Activated naive CD4-positive, alpha-beta T cell treated with anti-CD3 and anti-CD28 coated beads for 36 hours (primary cell): Measurements from ENCODE around the gene EPHA4. TPM values are rescaled to one million over a fixed set of nuclear protein-coding genes. Genes with fewer than 3 reads are reported as not detected.

Experiments used
- CTCF ChIA-PET: fragments of 350-600 bp; sonication (Branson Sonifier 250); formaldehyde crosslinking; loops from one replicate; lab custom pipeline; 2021; ENCODE audit warnings: antibody characterized with exemption; lab: Charles Lee
- DNase-seq: peaks from one replicate; pipeline ENCODE4 v3.0.0-alpha.2; 2020
- H3K27ac Mint-ChIP-seq: one replicate; pipeline ENCODE4 v1.8.0; 2021; ENCODE audit warnings: mild to moderate bottlenecking, mixed read lengths
- H3K27me3 Mint-ChIP-seq: one replicate; pipeline ENCODE4 v1.8.0; 2021; ENCODE audit warnings: low read depth, mixed read lengths
- H3K36me3 Mint-ChIP-seq: one replicate; pipeline ENCODE4 v1.8.0; 2021; ENCODE audit warnings: low read depth, mixed read lengths
- H3K4me1 Mint-ChIP-seq: one replicate; pipeline ENCODE4 v1.8.0; 2021; ENCODE audit warnings: low read depth, mixed read lengths
- H3K4me3 Mint-ChIP-seq: one replicate; pipeline ENCODE4 v1.8.0; 2021; ENCODE audit warnings: mild to moderate bottlenecking, moderate library complexity, mixed read lengths
- H3K9me3 Mint-ChIP-seq: one replicate; pipeline ENCODE4 v1.8.0; 2021; ENCODE audit warnings: mixed read lengths
- intact Hi-C: fragments of 100-400 bp; cut with micrococcal nuclease; formaldehyde crosslinking; loops from one replicate; pipeline ENCODE4 v1.15.1; 2023
- total RNA-seq, 2 experiments: library from RNA; stranded (reverse); gene quantifications; one replicate each; pipeline ENCODE4 v1.2.3, GENCODE V29; 2021

EPHA4 gene
- total RNA-seq, 2 experiments from 2014 or later, result 1.3 to 3.0 TPM

DNA sequence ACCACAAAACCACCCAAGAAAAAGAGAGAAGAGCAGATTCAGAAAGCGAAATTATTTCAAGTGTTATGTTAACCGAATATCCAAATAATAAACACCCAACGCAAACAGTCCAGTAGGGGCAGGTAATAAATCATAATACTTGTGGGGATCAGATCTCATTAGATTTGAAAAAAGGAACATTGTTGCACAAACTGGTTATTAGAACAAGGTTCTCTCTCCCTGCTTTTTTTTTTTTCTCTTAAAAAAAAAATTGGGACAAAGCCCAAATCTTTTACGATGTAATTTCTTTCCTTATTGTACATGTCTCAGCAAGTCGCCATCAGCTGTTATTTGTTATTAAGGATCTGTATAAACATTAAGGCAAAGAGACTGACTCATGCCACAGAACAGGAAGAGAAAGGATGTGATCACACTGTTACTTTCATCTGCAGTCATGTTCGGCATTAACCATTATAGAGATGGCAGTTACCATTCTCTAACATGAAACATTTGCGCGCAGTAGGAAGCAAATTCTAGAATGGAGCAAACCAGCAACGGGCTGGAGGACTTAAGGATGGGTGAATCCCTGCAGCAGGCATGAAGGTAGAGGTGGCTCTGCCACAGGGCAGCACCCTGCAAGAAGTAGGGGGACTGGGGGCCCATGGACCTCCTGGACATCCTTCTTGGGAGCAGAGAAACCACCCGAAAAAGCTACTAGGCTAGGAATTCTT, 42.0 kb downstream of the EPHA4 start:
- H3K4me3 Mint-ChIP-seq, result peak overlapping the region; percentile 55
- no peaks in the 10 kb centered on the region for H3K9me3 Mint-ChIP-seq
- H3K27me3 Mint-ChIP-seq, result no peaks in the 10 kb centered on the region
- H3K36me3 Mint-ChIP-seq, result no peaks in the 10 kb centered on the region
- CTCF ChIA-PET, result interaction anchor here (1.1 kb wide), 1 partner anchor 17 kb away, joined by 4 read pairs; no protein-coding TSS in a partner anchor
- intact Hi-C loops, result loop anchor here (1.0 to 2.0 kb wide), 2 partner anchors 12 to 41 kb away; no protein-coding TSS in a partner anchor
- H3K4me1 Mint-ChIP-seq, result peaks cover 40% of the 10 kb centered on the region
- peak; percentile 20 for DNase-seq
- peak overlapping the region; percentile 78 for H3K27ac Mint-ChIP-seq

DNA sequence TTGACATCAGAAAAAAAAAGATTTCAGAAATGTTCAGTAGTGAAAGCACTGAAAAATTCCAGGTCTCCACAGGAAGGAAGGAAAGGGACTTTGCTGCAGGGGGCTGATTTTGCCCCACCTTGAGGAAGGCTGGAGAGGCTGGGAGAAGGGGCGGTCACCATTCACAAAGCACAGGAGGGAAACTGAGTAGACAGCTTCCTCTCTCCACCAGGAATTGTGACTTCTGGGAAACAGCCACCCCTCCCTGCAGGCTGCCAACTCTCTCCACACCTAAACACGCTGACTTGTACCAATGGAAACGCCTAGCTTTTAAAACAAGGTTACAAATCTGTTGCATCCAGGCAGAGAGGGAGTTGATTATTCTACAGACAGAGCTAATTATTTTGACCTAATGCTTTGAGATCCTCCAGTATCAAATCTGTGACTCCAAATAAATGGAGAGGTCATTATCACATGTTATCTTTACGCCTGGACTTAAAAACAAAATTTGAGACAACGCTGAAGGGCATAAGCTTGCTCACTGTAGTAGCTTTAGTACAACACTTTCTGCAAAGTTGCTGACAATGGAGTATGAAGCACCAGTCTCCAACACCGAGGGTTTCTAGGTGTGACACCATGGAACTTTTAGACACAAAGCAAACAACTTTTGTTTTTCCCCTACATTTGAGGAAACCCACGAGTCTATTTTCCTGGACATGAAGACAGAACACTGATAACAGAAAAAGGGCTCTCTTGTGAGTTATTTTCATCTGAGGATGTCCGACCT, 42.7 kb downstream of the EPHA4 start:
- peaks cover 40% of the 10 kb centered on the region for H3K4me1 Mint-ChIP-seq

DNA sequence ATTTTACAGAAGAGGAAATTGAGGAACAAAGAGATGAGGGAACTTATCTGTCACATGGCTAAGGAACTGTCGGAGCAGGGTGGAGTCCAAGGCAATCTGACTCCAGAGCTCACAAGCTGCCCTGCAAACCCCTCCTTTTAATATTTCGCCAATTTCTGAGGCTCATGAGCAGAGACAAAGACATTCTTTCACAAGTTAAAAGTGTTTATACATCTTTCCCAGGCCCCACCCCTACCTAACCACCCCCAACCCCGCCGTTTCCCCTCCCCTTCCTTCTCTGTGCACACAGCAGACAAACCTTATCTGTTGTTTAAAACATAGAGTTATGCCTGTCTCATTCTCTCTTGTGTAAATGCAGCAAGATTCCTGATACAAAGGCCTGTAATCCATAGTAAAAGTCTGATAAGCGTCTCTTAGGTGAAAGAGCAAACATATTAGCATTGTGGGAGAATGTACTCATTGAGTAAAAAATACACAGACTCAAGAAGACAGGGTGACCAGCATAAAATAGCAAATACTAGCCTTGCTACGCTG, 44.3 kb downstream of the EPHA4 start:
- Mint-ChIP-seq H3K27me3 (no peaks in the 10 kb centered on the region), H3K9me3 (no peaks in the 10 kb centered on the region)
- intact Hi-C loops, result no loop called here

More for the DNA sequence above, 42.7 kb downstream of the EPHA4 start:
- Mint-ChIP-seq H3K36me3 (no peaks in the 10 kb centered on the region), H3K4me3 (peak overlapping the region; percentile 55), H3K27ac (peak overlapping the region; percentile 78), H3K27me3 (no peaks in the 10 kb centered on the region), H3K9me3 (no peaks in the 10 kb centered on the region)
- DNase-seq, result no peak
- CTCF ChIA-PET, result interaction anchor here (1.1 kb wide), 1 partner anchor 18 kb away, joined by 4 read pairs; no protein-coding TSS in a partner anchor
- intact Hi-C loops, result no loop called here

DNA sequence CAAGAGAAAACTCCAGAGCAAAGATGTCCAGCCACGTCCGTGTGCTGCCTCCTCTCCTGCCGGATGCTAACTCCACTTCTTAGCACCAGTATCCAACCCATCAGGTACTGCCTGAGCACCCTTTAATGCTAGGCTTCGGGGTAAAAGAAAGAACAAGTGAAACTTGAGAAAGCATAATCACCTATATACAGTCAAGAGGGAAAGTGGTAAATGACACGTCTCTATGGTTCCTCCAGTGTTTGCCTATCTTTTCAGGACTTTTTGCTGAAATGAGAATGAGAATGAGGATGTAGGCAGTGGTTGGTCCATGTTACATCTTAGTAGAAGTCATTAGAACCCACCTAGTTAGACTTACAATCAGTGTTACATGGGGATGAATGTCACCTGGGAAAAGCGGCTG, 47.9 kb downstream of the EPHA4 start:
- no peak for DNase-seq
- Mint-ChIP-seq H3K9me3 (no peaks in the 10 kb centered on the region), H3K4me1 (peaks cover 21% of the 10 kb centered on the region), H3K27ac (no peak overlapping the region), H3K4me3 (no peak overlapping the region), H3K36me3 (no peaks in the 10 kb centered on the region), H3K27me3 (no peaks in the 10 kb centered on the region)
- CTCF ChIA-PET, result no interaction called here
- intact Hi-C loops, result no loop called here

More for the DNA sequence above, 44.3 kb downstream of the EPHA4 start:
- H3K36me3 Mint-ChIP-seq, result no peaks in the 10 kb centered on the region
- peak overlapping the region; percentile 28 for H3K27ac Mint-ChIP-seq
- peak overlapping the region; percentile 32 for H3K4me3 Mint-ChIP-seq
- peaks cover 40% of the 10 kb centered on the region for H3K4me1 Mint-ChIP-seq
- CTCF ChIA-PET, result no interaction called here
- no peak for DNase-seq

DNA sequence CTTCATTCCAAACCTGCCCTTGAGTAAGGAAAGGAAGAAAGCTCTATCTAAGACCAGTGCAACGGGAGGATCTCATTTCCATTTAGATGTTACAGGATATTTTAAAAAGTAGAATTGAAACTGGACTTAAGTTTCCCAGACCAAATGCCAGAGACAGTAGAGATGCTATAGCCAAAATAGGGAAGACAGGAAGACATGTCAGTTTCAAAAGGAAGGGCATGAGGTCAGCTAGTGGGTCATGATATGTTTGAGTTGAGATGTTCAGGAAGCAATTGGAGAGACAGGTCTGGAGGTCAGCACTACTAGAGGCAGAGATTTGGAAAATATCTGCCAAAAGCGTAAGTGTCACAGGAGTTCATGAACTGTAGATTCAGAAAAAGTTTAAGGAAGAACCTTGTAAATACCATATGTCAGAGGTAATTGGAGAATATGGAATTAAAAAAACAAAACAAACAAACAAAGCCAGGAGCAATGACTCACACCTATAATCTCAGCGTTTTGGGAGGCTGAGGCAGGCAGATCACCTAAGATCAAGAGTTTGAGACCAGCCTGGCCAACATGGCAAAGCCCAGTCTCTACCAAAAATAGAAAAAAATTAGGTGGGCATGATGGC, 50.8 kb downstream of the EPHA4 start:
- DNase-seq, result no peak
- CTCF ChIA-PET, result no interaction called here
- H3K27ac Mint-ChIP-seq, result no peak overlapping the region
- no peaks in the 10 kb centered on the region for H3K9me3 Mint-ChIP-seq
- intact Hi-C loops, result loop anchor here (2.0 kb wide), 1 partner anchor 835 kb away; no protein-coding TSS in a partner anchor
- H3K27me3 Mint-ChIP-seq, result no peaks in the 10 kb centered on the region
- H3K4me1 Mint-ChIP-seq, result no peaks in the 10 kb centered on the region
- no peak overlapping the region for H3K4me3 Mint-ChIP-seq
- H3K36me3 Mint-ChIP-seq, result no peaks in the 10 kb centered on the region

DNA sequence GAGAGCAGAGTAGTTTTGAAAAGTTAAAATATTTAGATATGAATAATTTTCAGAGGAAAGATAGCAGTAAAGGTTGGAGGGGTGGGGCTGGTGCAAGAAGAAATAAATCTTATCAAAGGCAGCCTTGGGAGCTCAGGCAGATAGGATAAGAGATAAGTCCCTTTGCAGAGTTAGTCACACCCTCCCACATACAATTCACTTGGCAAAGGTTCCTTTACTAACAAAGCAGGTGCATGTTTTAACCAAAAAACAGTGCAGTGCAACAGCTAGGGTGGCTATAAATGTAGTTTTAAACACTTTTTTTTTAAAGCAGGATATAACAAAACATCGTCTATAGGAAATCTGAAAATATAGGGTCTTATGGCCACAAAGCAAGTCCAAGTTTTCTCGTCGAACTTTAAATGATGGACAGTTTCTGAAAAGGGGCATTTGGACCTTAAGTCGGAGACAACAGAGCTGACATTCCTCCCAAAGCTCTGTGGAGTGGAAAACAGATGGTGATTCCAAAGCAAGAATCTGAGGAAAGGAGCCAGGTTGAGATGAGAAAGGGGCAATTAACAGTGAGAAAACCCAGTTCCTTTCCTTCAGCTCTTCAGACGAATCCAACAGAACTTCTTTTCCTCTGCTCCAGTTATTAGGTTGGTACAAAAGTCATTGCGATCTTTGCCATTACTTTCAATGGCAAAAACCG, 53.0 kb downstream of the EPHA4 start:
- Mint-ChIP-seq H3K36me3 (no peaks in the 10 kb centered on the region), H3K4me1 (no peaks in the 10 kb centered on the region), H3K9me3 (no peaks in the 10 kb centered on the region), H3K4me3 (no peak overlapping the region), H3K27ac (no peak overlapping the region), H3K27me3 (no peaks in the 10 kb centered on the region)
- intact Hi-C loops, result loop anchor here (1.0 to 10.0 kb wide), 6 partner anchors 11 to 906 kb away; partner anchors contain the start of genes EPHA4 and SGPP2
- CTCF ChIA-PET, result interaction anchor here (0.6 to 0.7 kb wide), 2 partner anchors 74 to 144 kb away, joined by 3 read pairs; no protein-coding TSS in a partner anchor
- DNase-seq, result no peak

DNA sequence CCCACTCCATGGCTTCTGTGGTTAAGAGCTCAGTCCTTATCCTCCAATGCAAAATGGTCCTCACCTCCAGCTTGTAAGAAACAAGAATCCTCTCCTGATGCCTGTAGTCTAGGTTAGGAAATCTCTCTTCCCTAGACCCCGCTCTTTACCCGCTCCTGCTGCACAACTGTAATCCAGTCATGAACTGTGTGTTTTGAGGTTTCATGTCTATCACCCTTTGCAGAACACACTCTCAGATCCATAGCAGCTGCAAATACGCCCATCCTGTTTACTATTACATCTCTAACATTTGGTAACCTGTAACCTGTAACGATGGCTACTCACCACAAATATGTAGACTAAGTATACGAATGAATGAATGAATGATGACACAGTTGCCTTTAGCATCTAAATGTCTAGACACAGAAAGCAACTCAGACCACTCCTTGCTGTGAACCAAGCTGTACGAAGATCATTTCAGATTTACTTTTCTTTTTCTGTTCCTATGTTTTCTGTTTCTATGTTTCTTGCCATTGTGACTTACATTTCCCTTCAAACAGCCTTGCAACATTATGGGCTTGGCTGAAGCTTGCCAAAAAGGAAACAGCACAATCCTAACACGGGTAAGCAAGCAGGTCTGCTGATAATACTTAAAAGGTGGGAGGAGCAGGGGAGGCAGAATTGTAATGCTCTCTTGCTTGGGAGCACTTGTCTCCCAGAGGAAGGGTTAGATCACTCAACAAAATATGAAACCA, 53.7 kb downstream of the EPHA4 start:
- H3K9me3 Mint-ChIP-seq, result no peaks in the 10 kb centered on the region
- intact Hi-C loops, result loop anchor here (1.0 to 10.0 kb wide), 6 partner anchors 12 to 906 kb away; partner anchors contain the start of genes EPHA4 and SGPP2
- H3K27me3 Mint-ChIP-seq, result no peaks in the 10 kb centered on the region
- H3K36me3 Mint-ChIP-seq, result no peaks in the 10 kb centered on the region
- no peak overlapping the region for H3K4me3 Mint-ChIP-seq
- no peaks in the 10 kb centered on the region for H3K4me1 Mint-ChIP-seq
- CTCF ChIA-PET, result interaction anchor here (0.6 kb wide), 1 partner anchor 145 kb away, joined by 3 read pairs; no protein-coding TSS in a partner anchor
- no peak overlapping the region for H3K27ac Mint-ChIP-seq
- peak; percentile 35 for DNase-seq

DNA sequence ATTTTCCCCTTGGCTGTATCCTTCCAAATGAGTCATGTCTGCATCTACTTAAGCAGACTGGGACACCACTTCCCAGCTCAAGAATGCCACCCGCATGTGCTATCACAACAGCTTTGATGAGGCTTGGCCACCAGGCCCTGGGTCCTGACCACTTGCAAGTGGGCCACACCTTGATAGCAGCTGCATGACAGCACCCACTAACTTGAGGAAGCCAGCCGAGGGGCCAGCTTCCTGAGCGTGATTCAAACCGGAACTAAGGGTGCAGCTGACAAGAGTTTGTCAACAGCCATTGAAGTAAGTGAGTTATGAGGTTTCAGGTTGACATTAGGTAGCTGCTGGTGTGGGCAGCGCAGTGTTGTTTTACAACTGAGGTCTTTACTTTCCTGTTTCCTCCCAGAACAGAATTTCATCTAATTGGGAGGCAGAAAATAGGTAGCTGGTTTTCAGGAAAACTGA, 54.4 kb downstream of the EPHA4 start:
- intact Hi-C loops, result loop anchor here (1.0 to 10.0 kb wide), 6 partner anchors 13 to 907 kb away; partner anchors contain the start of genes EPHA4 and SGPP2
- Mint-ChIP-seq H3K9me3 (no peaks in the 10 kb centered on the region), H3K27ac (no peak overlapping the region), H3K27me3 (no peaks in the 10 kb centered on the region), H3K4me1 (no peaks in the 10 kb centered on the region), H3K36me3 (no peaks in the 10 kb centered on the region), H3K4me3 (no peak overlapping the region)
- CTCF ChIA-PET, result no interaction called here
- DNase-seq, result peak; percentile 83

DNA sequence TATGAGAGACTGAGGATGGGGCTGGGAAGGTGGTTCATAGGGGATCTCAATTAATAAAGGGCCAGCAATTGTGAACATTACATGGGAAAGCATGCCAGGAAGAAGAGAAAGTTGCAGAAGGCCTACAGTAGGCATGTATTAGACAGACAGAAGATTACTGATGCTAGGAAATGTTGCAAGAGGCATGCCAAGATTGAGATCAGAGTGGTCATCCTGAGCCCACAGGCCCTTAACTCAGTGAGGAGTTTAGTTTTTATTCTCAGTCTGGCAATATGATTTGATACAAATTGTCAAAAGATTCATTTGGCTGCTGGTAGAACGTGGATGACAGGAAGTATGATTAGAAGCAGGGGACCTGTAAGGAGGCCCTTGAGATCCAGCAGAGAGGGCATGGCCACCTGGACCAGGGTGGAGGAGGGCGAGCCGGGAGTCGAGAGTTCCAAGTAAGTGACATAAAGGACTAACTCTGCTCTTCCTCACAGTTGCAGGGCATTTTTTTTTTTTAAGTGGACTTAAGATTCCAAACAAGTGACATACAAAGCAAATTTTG, 54.9 kb downstream of the EPHA4 start:
- H3K9me3 Mint-ChIP-seq, result no peaks in the 10 kb centered on the region

DNA sequence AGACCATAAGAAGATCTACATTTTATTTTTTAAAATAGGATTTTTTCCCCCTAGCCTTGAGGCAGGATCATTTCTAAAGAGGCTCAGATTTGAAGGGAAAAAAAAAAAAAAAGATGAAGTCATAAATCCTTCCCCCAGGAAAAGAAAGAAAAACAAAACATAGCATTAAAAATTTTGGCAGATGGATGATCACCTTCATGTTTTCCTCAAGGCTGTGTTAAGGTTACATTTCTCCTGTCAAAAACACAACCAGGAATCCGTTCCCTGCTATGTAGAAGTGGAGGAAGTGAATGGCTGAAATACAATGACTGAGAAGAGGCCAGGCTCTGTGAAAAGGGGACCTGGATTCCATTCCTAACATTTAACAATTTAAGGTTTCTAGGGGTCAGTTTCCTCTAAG, 56.2 kb downstream of the EPHA4 start:
- Mint-ChIP-seq H3K36me3 (no peaks in the 10 kb centered on the region), H3K27me3 (no peaks in the 10 kb centered on the region), H3K27ac (no peak overlapping the region), H3K9me3 (no peaks in the 10 kb centered on the region), H3K4me3 (no peak overlapping the region), H3K4me1 (no peaks in the 10 kb centered on the region)
- intact Hi-C loops, result loop anchor here (5.0 to 10.0 kb wide), 2 partner anchors 126 to 909 kb away; partner anchors contain the start of gene SGPP2
- CTCF ChIA-PET, result no interaction called here
- DNase-seq, result no peak

More for the DNA sequence above, 54.9 kb downstream of the EPHA4 start:
- CTCF ChIA-PET, result no interaction called here
- no peak overlapping the region for H3K27ac Mint-ChIP-seq
- no peak overlapping the region for H3K4me3 Mint-ChIP-seq
- no peak for DNase-seq
- no peaks in the 10 kb centered on the region for H3K27me3 Mint-ChIP-seq
- no peaks in the 10 kb centered on the region for H3K4me1 Mint-ChIP-seq
- intact Hi-C loops, result loop anchor here (5.0 to 10.0 kb wide), 2 partner anchors 125 to 908 kb away; partner anchors contain the start of gene SGPP2
- H3K36me3 Mint-ChIP-seq, result no peaks in the 10 kb centered on the region
